B cell (primary cell): ENCODE data around the gene TWF1. TPM values are rescaled to one million over a fixed set of nuclear protein-coding genes. Genes with fewer than 3 reads are reported as not detected.

Experiments
- ATAC-seq: fragments of 200-7000 bp; cut with Tn5 transposase; one replicate; pipeline ENCODE4 v1.10.0; 2021; ENCODE audit warnings: low read depth, mild to moderate bottlenecking, moderate number of reproducible peaks, moderate library complexity
- CTCF ChIA-PET: fragments of 350-600 bp; sonication (Branson Sonifier 250); formaldehyde crosslinking; loops from one replicate; lab custom pipeline; 2021; ENCODE audit warnings: antibody characterized with exemption, inconsistent platforms; lab: Charles Lee
- POLR2A ChIA-PET: fragments of 350-600 bp; sonication (Branson Sonifier 250); formaldehyde crosslinking; loops from one replicate; lab custom pipeline; 2021; ENCODE audit warnings: antibody characterized with exemption; lab: Charles Lee
- DNase-seq: peaks from one replicate; pipeline ENCODE4 v3.0.0; 2013
- H2AFZ ChIP-seq: 2 replicates; pipeline ENCODE4 v1.6.1; 2012; ENCODE audit warnings: mild to moderate bottlenecking, low read depth, low read length; ENCODE audit not compliant: insufficient read depth, poor library complexity, severe bottlenecking
- H3K27ac ChIP-seq, 2 donors: 1 replicate in 1 of 2; 2 replicates in 1 of 2; pipeline ENCODE4 v1.5.1; 2012 to 2013; ENCODE audit warnings: low read length in 2 of 2, mild to moderate bottlenecking in 2 of 2, moderate library complexity in 1 of 2
- H3K27me3 ChIP-seq, 4 experiments: fragments of 200-600 bp in 1 of 4; sonication (generic) in 1 of 4; replicated peaks in 1 of 4; 1 replicate in 2 of 4; 2 replicates in 2 of 4; pipeline versions ENCODE4 v1.6.1 to v1.7.0; 2013 to 2016; ENCODE audit warnings: low read length in 3 of 4, mild to moderate bottlenecking in 2 of 4, mixed read lengths in 1 of 4, moderate library complexity in 1 of 4; ENCODE audit not compliant: insufficient read depth in 4 of 4, control insufficient read depth in 3 of 4; ENCODE audit errors: control extremely low read depth in 1 of 4
- H3K36me3 ChIP-seq, 2 experiments: replicated peaks in 1 of 2; 1 replicate in 1 of 2; 2 replicates in 1 of 2; pipeline versions ENCODE4 v1.6.1 to v1.7.1; 2013; ENCODE audit warnings: low read length in 1 of 2; ENCODE audit not compliant: insufficient read depth in 2 of 2, control insufficient read depth in 1 of 2; ENCODE audit errors: control extremely low read depth in 1 of 2, extremely low read depth in 1 of 2
- H3K4me1 ChIP-seq, 2 donors: fragments of 200-600 bp in 1 of 2; sonication (generic) in 1 of 2; 1 replicate in 1 of 2; 2 replicates in 1 of 2; pipeline versions ENCODE4 v1.5.1 to v1.6.1; 2013 to 2017; ENCODE audit warnings: low read length in 2 of 2; ENCODE audit not compliant: control insufficient read depth in 2 of 2, insufficient read depth in 2 of 2
- H3K4me2 ChIP-seq: replicated peaks from 2 replicates; pipeline ENCODE3; 2012; ENCODE audit warnings: mild to moderate bottlenecking, low read depth, low read length; ENCODE audit not compliant: poor library complexity, severe bottlenecking
- H3K4me3 ChIP-seq, 5 experiments: fragments of 200-600 bp in 1 of 5; sonication (generic) in 1 of 5; 1 replicate in 3 of 5; 2 replicates in 2 of 5; pipeline versions ENCODE4 v1.5.1 to v1.7.0; 2011 to 2016; ENCODE audit warnings: low read length in 4 of 5, mild to moderate bottlenecking in 4 of 5, low read depth in 2 of 5, control low read depth in 1 of 5, moderate library complexity in 1 of 5; ENCODE audit not compliant: insufficient read depth in 1 of 5; ENCODE audit errors: control extremely low read depth in 1 of 5, extremely low read depth in 1 of 5
- H3K79me2 ChIP-seq: fragments of 200-600 bp; sonication (generic); one replicate; pipeline ENCODE4 v1.6.0; 2016; ENCODE audit warnings: low read length; ENCODE audit not compliant: control insufficient read depth, insufficient read depth
- H3K9ac ChIP-seq: fragments of 200-600 bp; sonication (generic); 2 replicates; pipeline ENCODE4 v1.6.1; 2017; ENCODE audit warnings: mild to moderate bottlenecking, low read length, moderate library complexity
- H3K9me3 ChIP-seq, 3 donors: one replicate each; pipeline versions ENCODE4 v1.6.1 to v1.7.1; 2013; ENCODE audit warnings: low read length in 2 of 3; ENCODE audit not compliant: control insufficient read depth in 2 of 3, insufficient read depth in 1 of 3; ENCODE audit errors: control extremely low read depth in 1 of 3
- H4K20me1 ChIP-seq: 2 replicates; pipeline ENCODE4 v1.6.0; 2012; ENCODE audit warnings: mild to moderate bottlenecking, low read length; ENCODE audit not compliant: insufficient read depth, control insufficient read depth, poor library complexity, severe bottlenecking
- H3K27ac Mint-ChIP-seq: one replicate; pipeline ENCODE4 v1.8.0; 2021; ENCODE audit warnings: mixed read lengths
- H3K27me3 Mint-ChIP-seq: one replicate; pipeline ENCODE4 v1.8.0; 2021; ENCODE audit warnings: mixed read lengths
- H3K4me1 Mint-ChIP-seq: one replicate; pipeline ENCODE4 v1.8.0; 2021; ENCODE audit warnings: mixed read lengths
- H3K4me3 Mint-ChIP-seq: one replicate; pipeline ENCODE4 v1.8.0; 2021; ENCODE audit warnings: mixed read lengths
- H3K9me3 Mint-ChIP-seq: one replicate; pipeline ENCODE4 v1.8.0; 2022; ENCODE audit warnings: mixed read lengths; ENCODE audit not compliant: insufficient read depth
- CTCF ChIP-seq: fragments of 200-600 bp; IDR thresholded peaks from one replicate; pipeline ENCODE4 v1.8.0; 2022; ENCODE audit warnings: antibody characterized with exemption, mild to moderate bottlenecking
- EZH2 ChIP-seq: IDR thresholded peaks from 2 replicates; pipeline ENCODE4 v1.6.1; 2012; ENCODE audit warnings: borderline replicate concordance, low read depth, mild to moderate bottlenecking, moderate library complexity, low read length; ENCODE audit not compliant: insufficient read depth, poor library complexity, severe bottlenecking
- intact Hi-C: fragments of 100-400 bp; cut with micrococcal nuclease; formaldehyde crosslinking; loops from one replicate; pipeline ENCODE4 v1.10.0; 2022
- polyA plus RNA-seq: library from polyadenylated mRNA; depleted of rRNA; stranded (reverse); fragments of >200 nt; gene quantifications from 2 replicates; pipeline ENCODE4 v1.2.3, GENCODE V29; 2012
- total RNA-seq, 2 donors: library from RNA; stranded (reverse); fragments of 120-200 nt in 1 of 2; gene quantifications; 1 replicate in 1 of 2; 2 replicates in 1 of 2; pipeline versions ENCODE4 v1.2.3 to v1.2.4, GENCODE V29; 2013 to 2022

Gene TWF1
- total and polyA plus RNA-seq, 2 donors (not counting 1 experiment from before 2014, with no cell fraction given): 19.6 to 34.3 TPM

DNA sequence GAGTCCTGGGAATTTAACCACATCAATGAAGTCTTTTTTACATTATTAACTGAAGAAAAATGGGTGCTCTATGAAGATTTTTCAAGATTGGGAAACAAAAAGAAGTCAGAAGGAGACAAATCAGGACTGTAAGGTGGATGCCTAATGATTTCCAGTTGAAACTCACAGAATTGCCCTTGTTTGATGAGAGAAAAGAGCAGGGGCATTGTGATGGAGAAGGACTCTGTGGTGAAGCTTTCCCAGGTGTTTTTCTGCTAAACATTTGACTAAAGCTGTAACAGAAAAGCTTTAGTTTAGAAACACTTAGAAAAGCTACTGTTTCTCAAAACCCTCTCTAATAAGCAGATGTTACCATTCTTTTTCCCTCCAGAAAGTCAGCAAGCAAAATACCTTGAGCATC is 41.6 kb downstream of the TWF1 start:
- H2AFZ ChIP-seq: no peak overlapping the region
- H3K27ac Mint-ChIP-seq: no peak overlapping the region
- no peak overlapping the region for H3K4me3 ChIP-seq
- no peak for TF ChIP-seq EZH2
- no peak overlapping the region for H3K27ac ChIP-seq
- ATAC-seq (no peak), DNase-seq (no peak)
- H3K4me1 ChIP-seq: peaks cover 24 to 28% of the 10 kb centered on the region in 2 donors
- H3K27me3 ChIP-seq: no peaks in the 10 kb centered on the region
- no peak overlapping the region for H3K9ac ChIP-seq
- no peaks in the 10 kb centered on the region for H3K9me3 ChIP-seq
- CTCF ChIA-PET: no interaction called here
- POLR2A ChIA-PET: no interaction called here
- H4K20me1 ChIP-seq: peaks cover 15% of the 10 kb centered on the region
- H3K4me3 Mint-ChIP-seq: no peak overlapping the region
- intact Hi-C loops: no loop called here
- no peaks in the 10 kb centered on the region for H3K9me3 Mint-ChIP-seq
- peaks cover 32% of the 10 kb centered on the region for H3K4me1 Mint-ChIP-seq
- peaks cover 4 to 14% of the 10 kb centered on the region in 2 experiments for H3K36me3 ChIP-seq
- peaks cover 64% of the 10 kb centered on the region for H3K79me2 ChIP-seq
- H3K27me3 Mint-ChIP-seq: no peaks in the 10 kb centered on the region
- H3K4me2 ChIP-seq: no peak overlapping the region

DNA sequence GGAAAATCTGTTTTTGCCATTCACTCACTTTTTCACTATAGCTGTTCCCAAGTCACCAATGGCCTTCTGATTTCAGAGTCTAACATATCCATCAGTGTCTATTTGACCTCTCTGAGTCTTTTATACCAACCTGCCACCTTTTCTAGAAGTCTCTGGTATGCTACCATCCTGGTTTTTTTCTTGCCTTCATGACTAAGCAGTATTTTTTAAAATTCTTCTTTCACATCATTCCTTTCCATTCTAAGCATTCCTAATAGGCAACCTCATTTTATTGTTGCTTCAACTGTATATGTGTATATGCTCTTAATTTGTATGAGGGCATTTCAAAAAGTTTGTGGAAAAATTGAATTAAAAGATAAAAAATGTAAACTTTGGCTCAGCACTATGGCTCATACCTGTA is 42.3 kb downstream of the TWF1 start:
- TF ChIP-seq CTCF (no peak), EZH2 (no peak)
- peaks cover 71% of the 10 kb centered on the region for H3K79me2 ChIP-seq
- DNase-seq: no peak
- Mint-ChIP-seq H3K27ac (no peak overlapping the region), H3K27me3 (no peaks in the 10 kb centered on the region), H3K4me1 (peaks cover 38% of the 10 kb centered on the region), H3K4me3 (no peak overlapping the region), H3K9me3 (no peaks in the 10 kb centered on the region)
- intact Hi-C loops: no loop called here
- H2AFZ ChIP-seq: no peak overlapping the region
- H4K20me1 ChIP-seq: peaks cover 15% of the 10 kb centered on the region
- H3K4me2 ChIP-seq: no peak overlapping the region
- ChIA-PET POLR2A (no interaction called here), CTCF (interaction anchor here (0.6 kb wide), 1 partner anchor 12 kb away, joined by 4 read pairs; no protein-coding TSS in a partner anchor)
- ATAC-seq: no peak
- no peak overlapping the region for H3K9ac ChIP-seq
- H3K27ac ChIP-seq: no peak overlapping the region
- peaks cover 27 to 28% of the 10 kb centered on the region in 2 donors for H3K4me1 ChIP-seq
- peaks cover 4 to 8% of the 10 kb centered on the region in 2 experiments for H3K36me3 ChIP-seq
- no peak overlapping the region for H3K4me3 ChIP-seq
- H3K9me3 ChIP-seq: no peaks in the 10 kb centered on the region
- no peaks in the 10 kb centered on the region for H3K27me3 ChIP-seq
